Left ventricle myocardium inferior (tissue), 1 donor: ENCODE measurements around the gene CNTN1. TPM values are rescaled to one million over a fixed set of nuclear protein-coding genes. Genes with fewer than 3 reads are reported as not detected.

Experiments used
- DNase-seq: peaks from one replicate; pipeline ENCODE4 v3.0.0-alpha.2; 2020
- H3K27ac ChIP-seq: fragments of 200-600 bp; replicated peaks from 2 replicates; pipeline ENCODE4 v1.8.0; 2021
- H3K27me3 ChIP-seq: fragments of 200-600 bp; 2 replicates; pipeline ENCODE4 v1.8.0; 2021; ENCODE audit warnings: low read depth
- H3K36me3 ChIP-seq: fragments of 200-600 bp; 2 replicates; pipeline ENCODE4 v1.8.0; 2021
- H3K4me1 ChIP-seq: fragments of 200-600 bp; 2 replicates; pipeline ENCODE4 v1.8.0; 2021
- H3K4me3 ChIP-seq: fragments of 200-600 bp; 2 replicates; pipeline ENCODE4 v1.8.0; 2021; ENCODE audit warnings: mild to moderate bottlenecking, moderate library complexity
- H3K9me3 ChIP-seq: fragments of 200-600 bp; replicated peaks from 2 replicates; pipeline ENCODE4 v1.8.0; 2021
- intact Hi-C: fragments of 100-400 bp; cut with micrococcal nuclease; formaldehyde crosslinking; loops from one replicate; pipeline ENCODE4 v1.11.0; 2022
- long read RNA-seq: library from polyadenylated mRNA; unstranded; transcript quantifications from one replicate; pipeline ENCODE4 v2.0.0, GENCODE V29; 2021
- total RNA-seq: library from RNA; stranded (reverse); fragmentation: NEBNext Ultra II Directional; extraction: Animal tissue kit (Norgen Biotek cat#: 25700); gene quantifications from one replicate; pipeline ENCODE4 v1.2.1, GENCODE V29; 2021
- TF ChIP-seq, protein P1 (sequence below): fragments of 200-600 bp; IDR thresholded peaks from 2 replicates; pipeline ENCODE4 v1.8.0; 2021; ENCODE audit warnings: antibody characterized with exemption, mild to moderate bottlenecking, borderline replicate concordance
- donor health status: DM: no; HTN: yes; CAD: no; lungs with severe emphysema.

CNTN1 gene
- total RNA-seq = 0.11 TPM
- long read RNA-seq, partial matches to known transcripts = 1 of 1 reads
- long read RNA-seq, other reads (novel, unspliced or antisense) = 0 of 1 reads

DNA sequence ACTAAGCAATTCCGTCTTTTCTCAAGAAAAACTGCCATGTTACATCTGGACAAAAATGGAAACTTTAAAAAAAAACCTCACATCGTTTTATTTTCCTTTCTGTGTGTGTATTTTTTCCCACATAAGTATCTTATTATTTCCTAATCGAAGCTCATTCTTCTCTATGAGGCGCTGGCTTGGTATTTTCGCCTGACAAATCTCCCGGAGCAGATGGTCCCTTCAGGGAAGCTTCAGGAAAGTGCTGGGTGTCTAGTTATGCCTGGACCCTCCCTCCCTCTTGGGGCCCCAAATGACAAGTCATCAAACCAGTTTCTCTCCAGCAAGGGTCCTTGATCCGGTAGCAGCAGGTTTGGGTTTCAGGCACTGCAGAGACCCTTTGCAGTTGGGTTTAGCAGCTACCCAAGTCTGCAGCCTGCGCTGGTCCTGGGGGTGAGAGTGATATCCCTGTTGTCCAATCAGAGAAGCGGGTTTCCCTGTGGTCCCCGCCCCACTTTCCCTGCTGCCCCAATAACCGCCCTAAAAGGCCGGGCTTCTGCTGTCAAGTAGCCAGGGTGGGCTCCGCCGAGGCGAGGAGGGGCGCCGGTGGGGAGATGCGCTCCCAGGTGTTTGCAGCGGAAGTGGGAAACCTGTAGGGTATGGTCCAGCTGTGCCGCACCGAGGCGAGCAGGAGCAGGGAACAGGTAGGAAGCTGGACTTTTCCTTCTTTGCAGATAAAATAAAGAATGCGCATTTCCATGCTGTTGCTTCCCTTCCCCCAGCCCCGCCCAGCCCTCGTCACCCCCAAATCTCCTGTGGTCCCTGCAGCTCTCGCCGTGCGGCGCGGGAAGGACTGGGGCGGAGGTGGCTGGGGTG, at the start of gene CNTN1:
CNTN1 (plus strand) TSS at position 527 of the 852 bp plus-strand sequence.
- peaks cover 17% of the 10 kb centered on the region for H3K4me1 ChIP-seq
- no peak within 1 kb of the TSS for H3K27ac ChIP-seq
- H3K4me3 ChIP-seq = peak within 1 kb of the TSS; percentile 58
- H3K36me3 ChIP-seq = no peaks in the 10 kb centered on the region
- no peaks in the 10 kb centered on the region for H3K9me3 ChIP-seq
- peak; percentile 13 for DNase-seq
- intact Hi-C loops = no loop called here
- TF ChIP-seq, protein P1, sequence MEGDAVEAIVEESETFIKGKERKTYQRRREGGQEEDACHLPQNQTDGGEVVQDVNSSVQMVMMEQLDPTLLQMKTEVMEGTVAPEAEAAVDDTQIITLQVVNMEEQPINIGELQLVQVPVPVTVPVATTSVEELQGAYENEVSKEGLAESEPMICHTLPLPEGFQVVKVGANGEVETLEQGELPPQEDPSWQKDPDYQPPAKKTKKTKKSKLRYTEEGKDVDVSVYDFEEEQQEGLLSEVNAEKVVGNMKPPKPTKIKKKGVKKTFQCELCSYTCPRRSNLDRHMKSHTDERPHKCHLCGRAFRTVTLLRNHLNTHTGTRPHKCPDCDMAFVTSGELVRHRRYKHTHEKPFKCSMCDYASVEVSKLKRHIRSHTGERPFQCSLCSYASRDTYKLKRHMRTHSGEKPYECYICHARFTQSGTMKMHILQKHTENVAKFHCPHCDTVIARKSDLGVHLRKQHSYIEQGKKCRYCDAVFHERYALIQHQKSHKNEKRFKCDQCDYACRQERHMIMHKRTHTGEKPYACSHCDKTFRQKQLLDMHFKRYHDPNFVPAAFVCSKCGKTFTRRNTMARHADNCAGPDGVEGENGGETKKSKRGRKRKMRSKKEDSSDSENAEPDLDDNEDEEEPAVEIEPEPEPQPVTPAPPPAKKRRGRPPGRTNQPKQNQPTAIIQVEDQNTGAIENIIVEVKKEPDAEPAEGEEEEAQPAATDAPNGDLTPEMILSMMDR = no peak
- H3K27me3 ChIP-seq = peaks cover 62% of the 10 kb centered on the region

DNA sequence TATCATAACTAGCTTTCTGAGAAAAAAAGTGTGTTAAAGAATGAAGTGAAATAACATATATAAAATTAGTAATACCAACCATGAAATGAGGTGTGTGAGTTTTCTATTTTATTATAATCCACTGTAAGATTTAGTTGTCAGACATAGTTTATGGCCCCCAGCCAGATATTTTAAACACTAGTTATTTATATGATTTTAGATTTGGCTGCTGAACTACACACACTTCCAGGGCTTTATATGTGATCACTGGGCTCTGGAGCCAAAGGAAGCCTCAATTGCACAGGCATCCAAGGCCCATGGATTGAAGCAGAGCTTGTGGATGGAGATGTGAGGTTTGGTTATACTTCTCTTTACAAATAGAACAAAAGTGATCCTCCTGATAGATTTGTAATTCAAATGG, 48.7 kb upstream of the CNTN1 start:
- intact Hi-C loops = no loop called here

DNA sequence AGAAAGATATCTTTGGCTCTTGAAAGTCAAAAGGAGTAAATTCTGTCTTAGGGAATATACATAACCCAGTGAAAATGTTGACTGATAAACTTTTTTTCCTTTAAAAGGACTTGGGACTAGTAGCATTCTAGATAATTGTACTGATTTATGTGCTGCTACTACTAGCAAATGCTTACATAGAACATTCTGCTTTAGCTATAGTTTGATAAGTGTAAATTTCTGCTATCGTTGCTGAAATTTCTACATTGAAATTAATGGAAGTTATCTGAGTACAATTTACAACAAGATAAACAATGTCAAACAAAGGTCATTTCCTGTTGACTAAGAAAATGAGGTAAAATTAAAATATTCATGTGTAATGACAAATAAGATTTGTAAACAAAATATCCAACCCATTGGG, 48.3 kb upstream of the CNTN1 start:
- intact Hi-C loops = no loop called here
- no peaks in the 10 kb centered on the region for H3K36me3 ChIP-seq
- H3K4me3 ChIP-seq = no peak overlapping the region
- no peaks in the 10 kb centered on the region for H3K27me3 ChIP-seq
- TF ChIP-seq, protein P1 = no peak
- DNase-seq = no peak
- peaks cover 21% of the 10 kb centered on the region for H3K9me3 ChIP-seq
- no peak overlapping the region for H3K27ac ChIP-seq
- no peaks in the 10 kb centered on the region for H3K4me1 ChIP-seq

More for the DNA sequence above, 48.7 kb upstream of the CNTN1 start:
- Histone ChIP-seq H3K36me3 (no peaks in the 10 kb centered on the region), H3K27me3 (no peaks in the 10 kb centered on the region), H3K4me3 (no peak overlapping the region), H3K4me1 (no peaks in the 10 kb centered on the region), H3K9me3 (peaks cover 22% of the 10 kb centered on the region), H3K27ac (no peak overlapping the region)
- TF ChIP-seq, protein P1 = no peak
- DNase-seq = no peak

DNA sequence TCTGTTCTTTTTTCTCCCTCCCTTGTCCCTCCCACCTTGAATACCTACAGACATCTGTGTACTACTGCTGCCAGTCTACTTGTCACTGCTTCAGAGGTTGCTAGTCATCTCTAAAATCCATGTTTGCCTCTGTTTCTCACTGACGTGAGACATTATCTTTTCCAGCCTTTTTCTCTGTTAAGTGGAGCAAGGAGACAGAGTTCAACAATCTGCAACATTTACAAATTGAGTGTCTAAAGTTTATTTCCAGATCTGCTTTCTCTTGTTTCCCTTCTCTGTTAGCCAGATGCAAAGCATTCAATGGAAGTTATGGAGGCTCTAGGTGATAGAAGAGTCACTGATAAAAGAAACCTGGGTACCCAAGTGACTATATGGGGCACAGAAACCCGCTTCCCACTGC, 47.5 kb upstream of the CNTN1 start:
- Histone ChIP-seq H3K36me3 (no peaks in the 10 kb centered on the region), H3K9me3 (peaks cover 15% of the 10 kb centered on the region), H3K27me3 (no peaks in the 10 kb centered on the region), H3K27ac (no peak overlapping the region), H3K4me3 (no peak overlapping the region), H3K4me1 (no peaks in the 10 kb centered on the region)
- TF ChIP-seq, protein P1 = no peak
- no peak for DNase-seq
- intact Hi-C loops = no loop called here

DNA sequence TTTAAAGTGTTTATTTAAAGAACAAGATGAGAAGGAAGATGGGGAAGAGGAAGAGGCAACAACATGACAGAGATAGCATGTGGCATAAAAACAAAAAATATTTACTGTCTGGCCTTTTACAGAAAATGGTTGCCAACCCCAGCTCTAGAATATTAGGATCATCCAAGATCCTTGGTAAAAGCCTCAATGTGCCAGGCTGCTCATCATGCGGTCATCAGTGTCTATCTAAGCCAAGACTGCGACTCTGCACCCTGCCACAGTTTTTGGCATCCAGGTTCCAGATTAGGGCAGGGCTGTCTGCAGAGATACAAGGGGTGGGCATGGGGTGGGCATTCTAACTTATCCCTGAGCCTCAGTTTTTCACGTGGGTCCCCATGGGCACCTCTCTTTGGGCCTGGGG, 46.9 kb upstream of the CNTN1 start:
- no peaks in the 10 kb centered on the region for H3K27me3 ChIP-seq
- DNase-seq = no peak
- no peaks in the 10 kb centered on the region for H3K4me1 ChIP-seq
- no peak overlapping the region for H3K4me3 ChIP-seq
- H3K9me3 ChIP-seq = peaks cover 19% of the 10 kb centered on the region
- H3K27ac ChIP-seq = no peak overlapping the region
- TF ChIP-seq, protein P1 = no peak
- intact Hi-C loops = no loop called here
- no peaks in the 10 kb centered on the region for H3K36me3 ChIP-seq
